Liver (tissue), 9 donors: ENCODE results near the gene KL. TPM values are rescaled to one million over a fixed set of nuclear protein-coding genes. Genes with fewer than 3 reads are reported as not detected.

Experiments used
- DNase-seq: peaks from one replicate; pipeline ENCODE4 v3.0.0-alpha.2; 2017; ENCODE audit warnings: low spot score
- H3K27ac ChIP-seq, 2 donors: one replicate each; pipeline ENCODE4 v1.7.0; 2013; ENCODE audit warnings: inconsistent platforms in 2 of 2, low read length in 2 of 2, control low read depth in 1 of 2, low read depth in 1 of 2, mild to moderate bottlenecking in 1 of 2
- H3K27me3 ChIP-seq, 4 donors: one replicate each; pipeline versions ENCODE4 v1.6.1 to v1.7.0; 2013; ENCODE audit warnings: low read length in 3 of 4, inconsistent platforms in 1 of 4, mild to moderate bottlenecking in 1 of 4, moderate library complexity in 1 of 4; ENCODE audit not compliant: control insufficient read depth in 4 of 4, insufficient read depth in 4 of 4
- H3K36me3 ChIP-seq, 4 donors: one replicate each; pipeline versions ENCODE4 v1.6.1 to v1.7.0; 2013; ENCODE audit warnings: low read length in 3 of 4, mild to moderate bottlenecking in 3 of 4, low read depth in 1 of 4, moderate library complexity in 1 of 4; ENCODE audit not compliant: control insufficient read depth in 4 of 4, insufficient read depth in 3 of 4
- H3K4me1 ChIP-seq, 4 donors: one replicate each; pipeline versions ENCODE4 v1.6.1 to v1.7.0; 2013; ENCODE audit warnings: low read length in 3 of 4, mild to moderate bottlenecking in 3 of 4, moderate library complexity in 1 of 4; ENCODE audit not compliant: control insufficient read depth in 4 of 4, insufficient read depth in 4 of 4
- H3K4me3 ChIP-seq, 3 donors: one replicate each; pipeline versions ENCODE4 v1.6.1 to v1.7.0; 2013; ENCODE audit warnings: low read length in 3 of 3, control low read depth in 1 of 3, low read depth in 1 of 3, mild to moderate bottlenecking in 1 of 3
- H3K9ac ChIP-seq, 2 donors: one replicate each; pipeline ENCODE4 v1.7.0; 2013; ENCODE audit warnings: low read length in 2 of 2, mild to moderate bottlenecking in 2 of 2, moderate library complexity in 2 of 2, control low read depth in 1 of 2, low read depth in 1 of 2
- H3K9me3 ChIP-seq, 4 donors: one replicate each; pipeline versions ENCODE4 v1.6.1 to v1.7.0; 2013; ENCODE audit warnings: low read length in 3 of 4; ENCODE audit not compliant: control insufficient read depth in 4 of 4
- EGR1 ChIP-seq, 2 donors: IDR thresholded peaks; 2 replicates each; pipeline ENCODE4 v1.6.1; 2016 to 2018; ENCODE audit warnings: antibody characterized with exemption in 2 of 2, low read depth in 2 of 2
- FOXA1 ChIP-seq: IDR thresholded peaks from 2 replicates; pipeline ENCODE4 v1.6.1; 2016; ENCODE audit warnings: antibody characterized with exemption
- FOXA2 ChIP-seq: IDR thresholded peaks from 2 replicates; pipeline ENCODE4 v1.6.1; 2016; ENCODE audit warnings: antibody characterized with exemption
- GABPA ChIP-seq, 2 donors: IDR thresholded peaks in 1 of 2; conservative IDR thresholded peaks in 1 of 2; 2 replicates each; pipeline ENCODE4 v1.6.1; 2016; ENCODE audit warnings: antibody characterized with exemption in 2 of 2, mild to moderate bottlenecking in 1 of 2, moderate library complexity in 1 of 2
- HNF4A ChIP-seq, 2 donors: conservative IDR thresholded peaks; 2 replicates each; pipeline ENCODE4 v1.6.1; 2016; ENCODE audit warnings: antibody characterized with exemption in 2 of 2, mild to moderate bottlenecking in 2 of 2
- HNF4G ChIP-seq: IDR thresholded peaks from 2 replicates; pipeline ENCODE4 v1.6.1; 2016; ENCODE audit warnings: antibody characterized with exemption
- JUND ChIP-seq, 2 donors: IDR thresholded peaks; 2 replicates each; pipeline ENCODE4 v1.6.1; 2016; ENCODE audit warnings: antibody characterized with exemption in 2 of 2
- NR2F2 ChIP-seq: IDR thresholded peaks from 2 replicates; pipeline ENCODE4 v1.6.1; 2016; ENCODE audit warnings: antibody characterized with exemption
- RAD21 ChIP-seq, 2 donors: IDR thresholded peaks; 2 replicates each; pipeline ENCODE4 v1.6.1; 2016; ENCODE audit warnings: antibody characterized with exemption in 2 of 2, mild to moderate bottlenecking in 2 of 2
- RXRA ChIP-seq, 2 donors: IDR thresholded peaks; 2 replicates each; pipeline ENCODE4 v1.6.1; 2017 to 2018; ENCODE audit warnings: antibody characterized with exemption in 2 of 2, mild to moderate bottlenecking in 1 of 2
- SP1 ChIP-seq: IDR thresholded peaks from 2 replicates; pipeline ENCODE4 v1.6.1; 2018; ENCODE audit warnings: antibody characterized with exemption, mild to moderate bottlenecking
- TAF1 ChIP-seq: conservative IDR thresholded peaks from 2 replicates; pipeline ENCODE4 v1.6.1; 2016; ENCODE audit warnings: antibody characterized with exemption, mild to moderate bottlenecking
- YY1 ChIP-seq: IDR thresholded peaks from 2 replicates; pipeline ENCODE4 v1.6.1; 2016; ENCODE audit warnings: antibody characterized with exemption, mild to moderate bottlenecking
- WGBS: extraction: QIAGEN DNeasy Blood & Tissue Kit; methylation state at CpG from one replicate; pipeline ENCODE4 v1.1.7; 2013; 5-methylcytosine and 5-hydroxymethylcytosine counted together
- polyA plus RNA-seq, 2 donors: library from polyadenylated mRNA; stranded (reverse) in 1 of 2; unstranded in 1 of 2; fragments of 200-250 nt in 1 of 2; fragments of >200 nt in 1 of 2; fragmentation: Nextera tagmentation in 1 of 2; extraction: Ambion mirVana in 1 of 2; gene quantifications; one replicate each; pipeline versions ENCODE4 v1.2.1 to v1.2.3, GENCODE V29; 2013 to 2015
- total RNA-seq, 2 donors: library from RNA; depleted of rRNA; stranded (reverse); fragments of >200 nt; gene quantifications; one replicate each; pipeline ENCODE4 v1.2.3, GENCODE V29; 2014
- TF ChIP-seq, protein P1 (sequence below): IDR thresholded peaks from 2 replicates; pipeline ENCODE4 v1.6.1; 2016; ENCODE audit warnings: antibody characterized with exemption
- TF ChIP-seq, protein P2 (sequence below): IDR thresholded peaks from 2 replicates; pipeline ENCODE4 v1.6.1; 2016; ENCODE audit warnings: antibody characterized with exemption
- TF ChIP-seq, protein P3 (sequence below): fragments of 150-350 bp; IDR thresholded peaks from 2 replicates; pipeline ENCODE4 v1.5.1; 2017; ENCODE audit warnings: improper control_type of control experiment, low read depth, low read length; ENCODE audit not compliant: missing input control
- TF ChIP-seq, protein P4 (sequence below): IDR thresholded peaks from 2 replicates; pipeline ENCODE4 v1.6.1; 2016; ENCODE audit warnings: antibody characterized with exemption, mild to moderate bottlenecking
- TF ChIP-seq, protein P5 (sequence below): IDR thresholded peaks from 2 replicates; pipeline ENCODE4 v1.6.1; 2016; ENCODE audit warnings: antibody characterized with exemption
- donor health status: healthy.
- donor health status: healthy.
- donor health status: healthy.
- donor health status: healthy.
- donor health status: healthy.

KL gene
- total and polyA plus RNA-seq, 4 donors: 0.13 to 0.92 (median 0.28) TPM

DNA sequence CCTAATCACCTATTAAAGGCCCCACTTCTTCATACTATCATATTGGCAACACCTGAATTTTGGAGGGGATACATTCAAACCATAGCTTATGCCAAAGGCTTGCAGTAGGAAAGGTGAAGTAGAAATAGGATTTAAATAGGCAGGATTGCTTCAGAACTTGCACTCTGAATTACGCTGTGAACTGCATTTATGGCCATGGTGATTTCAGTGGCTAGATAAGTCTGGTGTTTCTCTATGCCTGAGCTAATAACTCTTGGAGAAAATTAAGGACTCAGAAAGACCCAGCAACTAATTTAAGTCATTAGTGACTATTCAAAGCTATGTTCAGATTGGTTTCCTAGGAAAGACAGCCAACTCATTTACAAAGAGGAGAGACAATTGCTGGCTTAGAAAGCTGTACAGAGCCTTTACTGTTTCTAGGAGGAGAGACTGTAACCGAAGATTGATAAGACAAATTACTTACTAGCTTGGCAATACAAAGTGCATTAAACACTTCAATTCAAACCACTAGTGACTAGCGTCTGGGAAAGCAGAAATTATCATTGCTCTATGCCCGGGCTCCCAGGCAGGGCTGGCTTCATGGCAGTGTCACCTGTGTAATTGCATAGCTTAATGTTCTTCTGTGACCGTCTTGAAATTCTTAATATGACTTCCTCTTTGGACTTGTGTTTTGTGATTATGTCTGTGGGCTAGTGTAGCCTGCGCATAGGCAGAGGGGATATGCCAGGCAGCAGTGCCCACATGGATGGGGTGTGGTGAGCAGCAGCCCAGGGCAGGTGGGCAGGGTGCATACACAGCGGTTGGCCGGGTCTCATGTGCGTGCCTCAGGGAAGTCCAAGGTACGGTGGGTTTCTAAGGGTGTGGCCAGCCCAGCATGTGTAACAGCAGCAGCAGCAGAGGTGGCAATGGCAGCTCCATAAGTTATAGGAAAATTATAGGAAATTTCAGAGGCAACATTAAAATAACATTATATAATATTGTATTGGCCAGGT lies 60.1 kb downstream of the KL start:
- H3K27me3 ChIP-seq: no peaks in the 10 kb centered on the region
- H3K9me3 ChIP-seq: no peaks in the 10 kb centered on the region
- no peaks in the 10 kb centered on the region for H3K36me3 ChIP-seq
- no peak overlapping the region for H3K9ac ChIP-seq
- no peak overlapping the region for H3K27ac ChIP-seq
- TF ChIP-seq SP1 (no peak), NR2F2 (no peak), JUND (IDR thresholded peaks at IDR 0.05) (no peak), HNF4G (no peak), HNF4A (conservative IDR thresholded peaks at IDR 0.05) (no peak), GABPA (IDR thresholded peaks at IDR 0.05 in 1 of 2, conservative IDR thresholded peaks at IDR 0.05 in 1 of 2) (no peak), RAD21 (IDR thresholded peaks at IDR 0.05) (no peak), EGR1 (IDR thresholded peaks at IDR 0.05; ENCODE audit: low read depth in 2 of 2) (no peak), TAF1 (no peak), YY1 (no peak), FOXA1 (no peak), FOXA2 (no peak), RXRA (IDR thresholded peaks at IDR 0.05) (no peak)
- TF ChIP-seq, protein P1, sequence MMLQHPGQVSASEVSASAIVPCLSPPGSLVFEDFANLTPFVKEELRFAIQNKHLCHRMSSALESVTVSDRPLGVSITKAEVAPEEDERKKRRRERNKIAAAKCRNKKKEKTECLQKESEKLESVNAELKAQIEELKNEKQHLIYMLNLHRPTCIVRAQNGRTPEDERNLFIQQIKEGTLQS: no peak
- TF ChIP-seq, protein P2, sequence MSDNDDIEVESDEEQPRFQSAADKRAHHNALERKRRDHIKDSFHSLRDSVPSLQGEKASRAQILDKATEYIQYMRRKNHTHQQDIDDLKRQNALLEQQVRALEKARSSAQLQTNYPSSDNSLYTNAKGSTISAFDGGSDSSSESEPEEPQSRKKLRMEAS: no peak
- TF ChIP-seq, protein P3, sequence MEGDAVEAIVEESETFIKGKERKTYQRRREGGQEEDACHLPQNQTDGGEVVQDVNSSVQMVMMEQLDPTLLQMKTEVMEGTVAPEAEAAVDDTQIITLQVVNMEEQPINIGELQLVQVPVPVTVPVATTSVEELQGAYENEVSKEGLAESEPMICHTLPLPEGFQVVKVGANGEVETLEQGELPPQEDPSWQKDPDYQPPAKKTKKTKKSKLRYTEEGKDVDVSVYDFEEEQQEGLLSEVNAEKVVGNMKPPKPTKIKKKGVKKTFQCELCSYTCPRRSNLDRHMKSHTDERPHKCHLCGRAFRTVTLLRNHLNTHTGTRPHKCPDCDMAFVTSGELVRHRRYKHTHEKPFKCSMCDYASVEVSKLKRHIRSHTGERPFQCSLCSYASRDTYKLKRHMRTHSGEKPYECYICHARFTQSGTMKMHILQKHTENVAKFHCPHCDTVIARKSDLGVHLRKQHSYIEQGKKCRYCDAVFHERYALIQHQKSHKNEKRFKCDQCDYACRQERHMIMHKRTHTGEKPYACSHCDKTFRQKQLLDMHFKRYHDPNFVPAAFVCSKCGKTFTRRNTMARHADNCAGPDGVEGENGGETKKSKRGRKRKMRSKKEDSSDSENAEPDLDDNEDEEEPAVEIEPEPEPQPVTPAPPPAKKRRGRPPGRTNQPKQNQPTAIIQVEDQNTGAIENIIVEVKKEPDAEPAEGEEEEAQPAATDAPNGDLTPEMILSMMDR: no peak
- TF ChIP-seq, protein P4, sequence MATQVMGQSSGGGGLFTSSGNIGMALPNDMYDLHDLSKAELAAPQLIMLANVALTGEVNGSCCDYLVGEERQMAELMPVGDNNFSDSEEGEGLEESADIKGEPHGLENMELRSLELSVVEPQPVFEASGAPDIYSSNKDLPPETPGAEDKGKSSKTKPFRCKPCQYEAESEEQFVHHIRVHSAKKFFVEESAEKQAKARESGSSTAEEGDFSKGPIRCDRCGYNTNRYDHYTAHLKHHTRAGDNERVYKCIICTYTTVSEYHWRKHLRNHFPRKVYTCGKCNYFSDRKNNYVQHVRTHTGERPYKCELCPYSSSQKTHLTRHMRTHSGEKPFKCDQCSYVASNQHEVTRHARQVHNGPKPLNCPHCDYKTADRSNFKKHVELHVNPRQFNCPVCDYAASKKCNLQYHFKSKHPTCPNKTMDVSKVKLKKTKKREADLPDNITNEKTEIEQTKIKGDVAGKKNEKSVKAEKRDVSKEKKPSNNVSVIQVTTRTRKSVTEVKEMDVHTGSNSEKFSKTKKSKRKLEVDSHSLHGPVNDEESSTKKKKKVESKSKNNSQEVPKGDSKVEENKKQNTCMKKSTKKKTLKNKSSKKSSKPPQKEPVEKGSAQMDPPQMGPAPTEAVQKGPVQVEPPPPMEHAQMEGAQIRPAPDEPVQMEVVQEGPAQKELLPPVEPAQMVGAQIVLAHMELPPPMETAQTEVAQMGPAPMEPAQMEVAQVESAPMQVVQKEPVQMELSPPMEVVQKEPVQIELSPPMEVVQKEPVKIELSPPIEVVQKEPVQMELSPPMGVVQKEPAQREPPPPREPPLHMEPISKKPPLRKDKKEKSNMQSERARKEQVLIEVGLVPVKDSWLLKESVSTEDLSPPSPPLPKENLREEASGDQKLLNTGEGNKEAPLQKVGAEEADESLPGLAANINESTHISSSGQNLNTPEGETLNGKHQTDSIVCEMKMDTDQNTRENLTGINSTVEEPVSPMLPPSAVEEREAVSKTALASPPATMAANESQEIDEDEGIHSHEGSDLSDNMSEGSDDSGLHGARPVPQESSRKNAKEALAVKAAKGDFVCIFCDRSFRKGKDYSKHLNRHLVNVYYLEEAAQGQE: no peak
- TF ChIP-seq, protein P5, sequence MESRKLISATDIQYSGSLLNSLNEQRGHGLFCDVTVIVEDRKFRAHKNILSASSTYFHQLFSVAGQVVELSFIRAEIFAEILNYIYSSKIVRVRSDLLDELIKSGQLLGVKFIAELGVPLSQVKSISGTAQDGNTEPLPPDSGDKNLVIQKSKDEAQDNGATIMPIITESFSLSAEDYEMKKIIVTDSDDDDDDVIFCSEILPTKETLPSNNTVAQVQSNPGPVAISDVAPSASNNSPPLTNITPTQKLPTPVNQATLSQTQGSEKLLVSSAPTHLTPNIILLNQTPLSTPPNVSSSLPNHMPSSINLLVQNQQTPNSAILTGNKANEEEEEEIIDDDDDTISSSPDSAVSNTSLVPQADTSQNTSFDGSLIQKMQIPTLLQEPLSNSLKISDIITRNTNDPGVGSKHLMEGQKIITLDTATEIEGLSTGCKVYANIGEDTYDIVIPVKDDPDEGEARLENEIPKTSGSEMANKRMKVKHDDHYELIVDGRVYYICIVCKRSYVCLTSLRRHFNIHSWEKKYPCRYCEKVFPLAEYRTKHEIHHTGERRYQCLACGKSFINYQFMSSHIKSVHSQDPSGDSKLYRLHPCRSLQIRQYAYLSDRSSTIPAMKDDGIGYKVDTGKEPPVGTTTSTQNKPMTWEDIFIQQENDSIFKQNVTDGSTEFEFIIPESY: no peak
- WGBS: 84% methylated on average over 10 of the region's 10 CpGs
- DNase-seq: no peak
- H3K4me3 ChIP-seq: no peak overlapping the region
- H3K4me1 ChIP-seq: no peaks in the 10 kb centered on the region
